SK-N-MC (cell line): ENCODE results near the gene IGF2R.

ENCODE experiments used
- EZH2 ChIP-seq: fragments of 200-600 bp; sonication (generic); IDR thresholded peaks from one replicate; pipeline ENCODE4 v1.6.1; 2017; ENCODE audit warnings: antibody characterized with exemption
- POLR2AphosphoS5 ChIP-seq: IDR thresholded peaks from 2 replicates; pipeline ENCODE4 v1.6.1; 2012; ENCODE audit warnings: mild to moderate bottlenecking, low read depth, low read length, borderline replicate concordance

GRCh38 chr6:160137989-160138835 is 169.3 kb downstream of the IGF2R start:
- TF ChIP-seq POLR2AphosphoS5, result no peak
- TF ChIP-seq EZH2, result no peak
